ENCODE results near the gene FAIM2. TPM values are rescaled to one million over a fixed set of nuclear protein-coding genes. Genes with fewer than 3 reads are reported as not detected.

FAIM2 gene
- total and polyA plus RNA-seq, 2 experiments from 2014 or later, result 5.0 to 14.0 TPM

- no peak overlapping the region for H3K4me2 ChIP-seq
- WGBS (ENCODE audit: low lambda C conversion rate, missing lambda C conversion rate), result 91% methylated on average over 4 of the region's 4 CpGs
- no peaks in the 10 kb centered on the region for H4K20me1 ChIP-seq (ENCODE audit: insufficient read depth, poor library complexity, severe bottlenecking)
- H3K27me3 ChIP-seq, result peaks cover 12% of the 10 kb centered on the region
- TF ChIP-seq EZH2phosphoT487 (IDR thresholded peaks at IDR 0.05; ENCODE audit: low read depth, severe bottlenecking, unreplicated experiment), result no peak
- TF ChIP-seq EZH2 (IDR thresholded peaks at IDR 0.05; ENCODE audit: borderline replicate concordance), result no peak
- TF ChIP-seq CTCF (IDR thresholded peaks at IDR 0.05; ENCODE audit: poor library complexity), result no peak
- no peaks in the 10 kb centered on the region for H3K4me1 ChIP-seq (ENCODE audit: insufficient read depth)
- H3K79me2 ChIP-seq, result no peaks in the 10 kb centered on the region
- no peak overlapping the region for H2AFZ ChIP-seq
- DNase-seq (ENCODE audit: low spot score), result no peak
- no peaks in the 10 kb centered on the region for H3K9me3 ChIP-seq (ENCODE audit: low read depth)
- no peaks in the 10 kb centered on the region for H3K36me3 ChIP-seq (replicated peaks; ENCODE audit: insufficient read depth, low read depth)
- H3K4me3 ChIP-seq, result no peak overlapping the region
- H3K9me2 ChIP-seq (replicated peaks; ENCODE audit: insufficient read depth), result no peaks in the 10 kb centered on the region
- no peak overlapping the region for H3K27ac ChIP-seq
Observed at GRCh38 chr12:49854976-49855375, 48.7 kb downstream of the FAIM2 start.

GRCh38 chr12:49853671-49854070 lies 50.0 kb downstream of the FAIM2 start:
- DNase-seq (ENCODE audit: low spot score), result no peak
- Histone ChIP-seq H4K20me1 (ENCODE audit: insufficient read depth, poor library complexity, severe bottlenecking) (no peaks in the 10 kb centered on the region), H3K36me3 (replicated peaks; ENCODE audit: insufficient read depth, low read depth) (no peaks in the 10 kb centered on the region), H3K4me1 (ENCODE audit: insufficient read depth) (no peaks in the 10 kb centered on the region), H3K4me2 (no peak overlapping the region), H3K9me2 (replicated peaks; ENCODE audit: insufficient read depth) (no peaks in the 10 kb centered on the region), H2AFZ (no peak overlapping the region), H3K9me3 (ENCODE audit: low read depth) (no peaks in the 10 kb centered on the region), H3K27ac (no peak overlapping the region), H3K27me3 (peaks cover 18% of the 10 kb centered on the region), H3K79me2 (no peaks in the 10 kb centered on the region), H3K4me3 (no peak overlapping the region)
- TF ChIP-seq CTCF (IDR thresholded peaks at IDR 0.05; ENCODE audit: poor library complexity) (no peak), EZH2 (IDR thresholded peaks at IDR 0.05; ENCODE audit: borderline replicate concordance) (no peak), EZH2phosphoT487 (IDR thresholded peaks at IDR 0.05; ENCODE audit: low read depth, severe bottlenecking, unreplicated experiment) (no peak)
- WGBS (ENCODE audit: low lambda C conversion rate, missing lambda C conversion rate), result 64% methylated on average over 2 of the region's 2 CpGs

- Histone ChIP-seq H3K79me2 (no peaks in the 10 kb centered on the region), H3K27ac (no peak overlapping the region), H3K4me1 (ENCODE audit: insufficient read depth) (peaks cover 5% of the 10 kb centered on the region), H3K36me3 (replicated peaks; ENCODE audit: insufficient read depth, low read depth) (no peaks in the 10 kb centered on the region), H3K9me3 (ENCODE audit: low read depth) (no peaks in the 10 kb centered on the region), H2AFZ (no peak overlapping the region), H3K4me3 (no peak overlapping the region), H3K9me2 (replicated peaks; ENCODE audit: insufficient read depth) (no peaks in the 10 kb centered on the region), H4K20me1 (ENCODE audit: insufficient read depth, poor library complexity, severe bottlenecking) (no peaks in the 10 kb centered on the region), H3K4me2 (no peak overlapping the region), H3K27me3 (peaks cover 24% of the 10 kb centered on the region)
- DNase-seq (ENCODE audit: low spot score), result no peak
- WGBS (ENCODE audit: low lambda C conversion rate, missing lambda C conversion rate), result 59% methylated on average over 2 of the region's 2 CpGs
- TF ChIP-seq EZH2 (IDR thresholded peaks at IDR 0.05; ENCODE audit: borderline replicate concordance) (no peak), CTCF (IDR thresholded peaks at IDR 0.05; ENCODE audit: poor library complexity) (no peak), EZH2phosphoT487 (IDR thresholded peaks at IDR 0.05; ENCODE audit: low read depth, severe bottlenecking, unreplicated experiment) (no peak)
Observed at GRCh38 chr12:49847161-49847560, 56.5 kb downstream of the FAIM2 start.

GRCh38 chr12:49846032-49846431 lies 57.7 kb downstream of the FAIM2 start:
- no peaks in the 10 kb centered on the region for H4K20me1 ChIP-seq (ENCODE audit: insufficient read depth, poor library complexity, severe bottlenecking)
- no peaks in the 10 kb centered on the region for H3K9me3 ChIP-seq (ENCODE audit: low read depth)
- no peaks in the 10 kb centered on the region for H3K9me2 ChIP-seq (replicated peaks; ENCODE audit: insufficient read depth)
- H3K4me2 ChIP-seq, result no peak overlapping the region
- H2AFZ ChIP-seq, result no peak overlapping the region
- peaks cover 10% of the 10 kb centered on the region for H3K4me1 ChIP-seq (ENCODE audit: insufficient read depth)
- TF ChIP-seq CTCF (IDR thresholded peaks at IDR 0.05; ENCODE audit: poor library complexity) (no peak), EZH2 (IDR thresholded peaks at IDR 0.05; ENCODE audit: borderline replicate concordance) (no peak), EZH2phosphoT487 (IDR thresholded peaks at IDR 0.05; ENCODE audit: low read depth, severe bottlenecking, unreplicated experiment) (no peak)
- WGBS (ENCODE audit: low lambda C conversion rate, missing lambda C conversion rate), result 97% methylated on average over 2 of the region's 2 CpGs
- no peak overlapping the region for H3K27ac ChIP-seq
- H3K79me2 ChIP-seq, result peaks cover 8% of the 10 kb centered on the region
- peaks cover 18% of the 10 kb centered on the region for H3K27me3 ChIP-seq
- no peak for DNase-seq (ENCODE audit: low spot score)
- H3K4me3 ChIP-seq, result no peak overlapping the region
- H3K36me3 ChIP-seq (replicated peaks; ENCODE audit: insufficient read depth, low read depth), result no peaks in the 10 kb centered on the region

Measured in hepatocyte (in vitro differentiated cells).